ENCODE measurements around the gene MYRF.

The MYRF gene

DNA sequence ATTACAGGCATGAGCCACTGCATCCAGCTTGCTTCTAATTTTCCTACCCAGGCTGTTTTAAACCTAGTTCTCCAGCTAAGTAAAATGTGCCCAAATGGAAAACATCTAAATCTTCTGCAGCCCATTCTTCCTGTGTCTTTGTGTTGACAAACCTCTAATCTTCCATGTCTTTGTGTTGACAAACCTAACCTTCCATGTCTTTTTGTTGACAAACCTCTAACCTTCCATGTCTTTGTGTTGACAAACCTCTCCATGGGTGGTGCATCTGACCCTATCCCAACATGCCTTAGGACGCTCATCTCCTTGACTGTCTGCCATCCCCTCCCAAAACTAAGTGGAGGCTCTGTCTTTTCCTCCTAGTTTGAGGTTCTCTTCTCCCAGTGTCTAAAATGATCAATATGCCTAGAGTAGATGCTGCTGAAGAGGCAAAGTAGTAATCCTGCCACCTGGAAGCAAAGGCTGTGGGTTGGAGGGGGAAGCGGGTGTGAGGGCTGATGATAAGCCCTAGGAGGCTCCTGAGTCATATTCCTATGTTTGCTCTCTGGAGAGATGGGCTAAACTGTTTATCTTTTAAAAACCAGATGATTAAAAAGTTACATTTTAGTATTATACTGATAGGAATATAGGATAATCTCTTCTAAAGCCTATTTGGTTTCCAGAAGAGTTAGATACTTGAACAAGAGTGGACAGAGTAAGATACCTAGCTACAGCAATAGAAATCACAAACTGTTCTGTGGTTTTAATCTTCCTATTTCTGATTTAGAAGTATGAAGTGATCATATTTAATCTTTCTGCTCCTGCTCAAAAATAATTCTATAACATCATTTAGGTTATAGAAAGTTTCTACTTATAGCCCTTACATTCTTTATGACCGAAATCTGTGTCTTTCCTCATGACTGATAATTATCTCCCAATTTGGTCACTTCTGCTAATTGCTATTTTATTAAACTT lies 48.2 kb downstream of the MYRF start:
- no peaks in the 10 kb centered on the region for H3K27me3 ChIP-seq
- TF ChIP-seq Cebpa-rat (IDR thresholded peaks at IDR 0.05) = no peak

GRCh38 chr11:61802605-61803004 lies 50.2 kb downstream of the MYRF start:
- Histone ChIP-seq H3K4me1 (peaks cover 5% of the 10 kb centered on the region), H4K20me1 (no peaks in the 10 kb centered on the region), H3K27me3 (no peaks in the 10 kb centered on the region), H3K27ac (no peak overlapping the region), H3K4me2 (no peak overlapping the region), H3K9ac (no peak overlapping the region), H3K36me3 (peaks cover 99% of the 10 kb centered on the region), H3K9me3 (no peaks in the 10 kb centered on the region), H3K4me3 (no peak overlapping the region)
- TF ChIP-seq Cebpa-rat (IDR thresholded peaks at IDR 0.05) = no peak

More for the DNA sequence above, 48.2 kb downstream of the MYRF start:
- Histone ChIP-seq H3K9me3 (no peaks in the 10 kb centered on the region), H3K27ac (no peak overlapping the region), H3K4me1 (peaks cover 17% of the 10 kb centered on the region), H4K20me1 (peaks cover 15% of the 10 kb centered on the region), H3K36me3 (peaks cover 96% of the 10 kb centered on the region), H3K4me2 (no peak overlapping the region), H3K4me3 (no peak overlapping the region), H3K9ac (no peak overlapping the region)

GRCh38 chr11:61803889-61804647 lies 51.6 kb downstream of the MYRF start:
- Histone ChIP-seq H3K9me3 (no peaks in the 10 kb centered on the region), H3K27me3 (no peaks in the 10 kb centered on the region), H3K27ac (no peak overlapping the region), H3K4me1 (no peaks in the 10 kb centered on the region), H3K36me3 (peaks cover 99% of the 10 kb centered on the region), H3K4me2 (no peak overlapping the region), H3K4me3 (no peak overlapping the region), H4K20me1 (0 out of 2 replicates have a peak, but pooled peaks cover 14% of the 10 kb centered on the region), H3K9ac (no peak overlapping the region)
- no peak for TF ChIP-seq Cebpa-rat (IDR thresholded peaks at IDR 0.05)

DNA sequence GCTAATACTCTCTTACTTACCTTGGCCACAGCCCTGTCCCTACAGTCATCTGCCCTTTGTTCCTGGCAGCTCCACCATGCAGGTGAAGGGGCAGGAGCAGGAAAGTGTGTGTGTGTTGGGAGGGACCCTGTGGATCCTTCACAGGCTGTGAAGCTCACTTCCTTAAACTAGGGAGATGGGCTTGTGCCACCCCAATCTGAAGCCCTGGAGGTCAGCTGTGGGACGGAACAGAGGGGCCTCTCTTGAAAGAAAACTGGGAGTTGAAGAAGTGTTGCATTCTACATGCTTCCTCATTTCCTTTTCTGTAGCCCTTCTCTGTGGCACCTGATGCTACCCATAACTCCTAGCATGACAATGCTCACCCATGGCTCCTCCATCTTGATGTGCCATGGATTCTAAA lies 52.7 kb downstream of the MYRF start:
- no peak for TF ChIP-seq Cebpa-rat (IDR thresholded peaks at IDR 0.05)
- Histone ChIP-seq H3K27me3 (no peaks in the 10 kb centered on the region), H3K9ac (no peak overlapping the region), H3K9me3 (no peaks in the 10 kb centered on the region), H3K4me1 (no peaks in the 10 kb centered on the region), H3K4me3 (no peak overlapping the region), H3K36me3 (peaks cover 99% of the 10 kb centered on the region), H3K27ac (no peak overlapping the region), H3K4me2 (no peak overlapping the region), H4K20me1 (0 out of 2 replicates have a peak, but pooled peaks cover 21% of the 10 kb centered on the region)

DNA sequence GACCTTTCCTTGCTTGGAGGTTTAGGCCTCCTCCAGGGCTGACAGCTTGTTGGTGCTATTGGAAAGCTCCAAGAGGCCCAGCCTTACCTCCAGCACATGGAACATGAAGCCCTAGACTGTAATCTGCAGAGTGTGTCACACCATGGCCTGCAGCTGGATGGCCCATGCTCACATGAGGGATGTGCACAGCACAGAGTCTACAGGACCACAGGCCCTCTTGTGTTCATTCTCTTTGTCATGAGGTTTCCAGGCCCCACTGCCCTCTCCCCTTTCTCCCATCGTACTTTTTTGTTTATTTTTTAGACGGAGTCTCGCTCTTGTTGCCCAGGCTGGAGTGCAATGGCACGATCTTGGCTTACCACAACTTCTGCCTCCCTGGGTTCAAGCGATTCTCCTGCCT lies 54.3 kb downstream of the MYRF start:
- Histone ChIP-seq H3K27ac (no peak overlapping the region), H3K9me3 (no peaks in the 10 kb centered on the region), H3K4me1 (no peaks in the 10 kb centered on the region), H3K4me3 (no peak overlapping the region), H3K27me3 (no peaks in the 10 kb centered on the region), H3K4me2 (no peak overlapping the region), H3K36me3 (peaks cover 99% of the 10 kb centered on the region), H4K20me1 (peaks cover 28% of the 10 kb centered on the region; the same call in 1 of the 2 replicates), H3K9ac (no peak overlapping the region)
- TF ChIP-seq Cebpa-rat (IDR thresholded peaks at IDR 0.05) = no peak

GRCh38 chr11:61810671-61811175 lies 58.3 kb downstream of the MYRF start:
- no peak overlapping the region for H3K4me3 ChIP-seq
- peaks cover 86% of the 10 kb centered on the region for H3K36me3 ChIP-seq
- H3K4me1 ChIP-seq = peaks cover 11% of the 10 kb centered on the region; the same call in 1 of the 2 replicates
- H3K4me2 ChIP-seq = no peak overlapping the region
- H3K27me3 ChIP-seq = no peaks in the 10 kb centered on the region
- no peak overlapping the region for H3K27ac ChIP-seq
- no peak for TF ChIP-seq Cebpa-rat (IDR thresholded peaks at IDR 0.05)
- H3K9me3 ChIP-seq = no peaks in the 10 kb centered on the region; the same call in 1 of the 2 replicates
- H4K20me1 ChIP-seq = peaks cover 37% of the 10 kb centered on the region; the same call in 1 of the 2 replicates
- H3K9ac ChIP-seq = no peak overlapping the region

GRCh38 chr11:61811831-61812230 lies 59.4 kb downstream of the MYRF start:
- Histone ChIP-seq H3K4me3 (no peak overlapping the region), H3K9ac (no peak overlapping the region), H3K9me3 (no peaks in the 10 kb centered on the region; the same call in 1 of the 2 replicates), H3K4me1 (peaks cover 11% of the 10 kb centered on the region; the same call in 1 of the 2 replicates), H4K20me1 (peaks cover 37% of the 10 kb centered on the region; the same call in 1 of the 2 replicates), H3K4me2 (no peak overlapping the region), H3K36me3 (peaks cover 76% of the 10 kb centered on the region), H3K27ac (no peak overlapping the region), H3K27me3 (no peaks in the 10 kb centered on the region)
- TF ChIP-seq Cebpa-rat (IDR thresholded peaks at IDR 0.05) = no peak

DNA sequence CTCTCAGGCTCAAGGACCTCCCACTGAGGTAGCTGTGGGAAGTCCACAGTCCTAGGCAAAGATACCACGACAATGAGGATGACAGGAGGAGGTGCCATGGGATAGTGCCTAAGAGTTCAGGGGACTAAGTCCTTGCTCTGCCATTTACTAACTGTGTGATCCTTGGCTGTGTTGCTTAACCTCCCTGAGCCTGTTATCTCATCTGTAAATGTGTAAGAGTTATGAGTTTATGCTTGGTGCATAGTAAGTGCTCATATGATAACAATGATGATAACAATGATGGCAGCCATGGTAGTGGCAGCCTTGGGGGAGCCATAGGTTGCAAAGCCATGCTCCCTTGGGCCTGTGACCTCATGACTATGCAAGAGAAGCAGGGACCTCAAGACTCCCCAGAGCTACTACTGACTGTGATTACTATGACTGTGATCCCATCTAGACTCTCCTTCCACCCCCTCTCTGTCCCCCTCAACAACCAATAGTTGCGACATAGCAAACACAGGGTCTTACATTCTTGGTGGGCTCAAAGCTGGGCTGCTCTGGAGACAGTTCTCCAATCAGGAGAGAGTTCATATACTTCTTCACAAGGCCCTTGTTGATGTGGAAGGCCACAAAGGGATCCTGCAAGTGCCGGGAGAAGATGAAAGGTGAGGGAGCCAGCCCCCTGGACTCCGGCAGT lies 60.4 kb downstream of the MYRF start:
- peaks cover 66% of the 10 kb centered on the region for H3K36me3 ChIP-seq
- H3K9ac ChIP-seq = no peak overlapping the region
- H3K27me3 ChIP-seq = no peaks in the 10 kb centered on the region
- H3K4me3 ChIP-seq = no peak overlapping the region
- H3K27ac ChIP-seq = 0 out of 2 replicates have a peak overlapping the region, but pooled peaks have one; percentile 7
- H4K20me1 ChIP-seq = peaks cover 36% of the 10 kb centered on the region; the same call in 1 of the 2 replicates
- H3K9me3 ChIP-seq = no peaks in the 10 kb centered on the region; the same call in 1 of the 2 replicates
- TF ChIP-seq Cebpa-rat (IDR thresholded peaks at IDR 0.05) = no peak
- peaks cover 19% of the 10 kb centered on the region for H3K4me1 ChIP-seq
- H3K4me2 ChIP-seq = no peak overlapping the region
